ENCODE results near the gene PLG.
"Not testable (repeated sequence)": the region's sequence is repeated elsewhere in the genome, so short reads cannot be mapped to it uniquely, and the experiment has no call there.

PLG gene

DNA sequence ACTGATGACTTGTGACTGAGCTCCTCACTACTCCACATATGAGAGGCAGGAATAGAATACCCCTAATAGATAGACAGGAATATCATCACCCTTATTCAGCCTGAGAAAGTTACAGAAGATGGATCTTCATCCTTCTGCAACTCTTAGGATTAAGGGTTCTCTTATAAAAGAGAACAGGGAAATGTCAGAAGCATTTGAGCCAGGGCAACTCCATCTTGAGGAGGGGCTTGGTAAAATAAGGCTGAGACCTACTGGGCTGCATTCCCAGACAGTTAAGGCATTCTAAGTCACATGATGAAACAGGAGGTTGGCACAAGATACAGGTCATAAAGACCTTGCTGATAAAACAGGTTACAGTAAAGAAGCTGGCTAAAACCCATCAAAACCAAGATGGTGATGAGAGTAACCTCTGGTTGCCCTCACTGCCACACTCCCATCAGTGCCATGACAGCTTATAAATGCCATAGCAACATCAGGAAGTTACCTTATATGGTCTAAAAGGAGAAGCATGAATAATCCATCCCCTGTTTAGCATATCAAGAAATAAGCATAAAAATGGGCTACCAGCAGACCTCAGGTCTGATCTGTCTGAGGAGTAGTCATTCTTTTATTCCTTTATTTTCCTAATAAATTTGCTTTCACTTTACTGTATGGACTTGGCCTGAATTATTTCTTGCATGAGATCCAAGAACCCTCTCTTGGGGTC is 97.9 kb downstream of the PLG start:
- Histone ChIP-seq H3K27ac (replicated peaks; ENCODE audit: low read length) (no peak overlapping the region), H3K23ac (ENCODE audit: low read depth, low read length, poor library complexity) (no peak overlapping the region), H3K14ac (ENCODE audit: low read length) (no peak overlapping the region), H3K4me3 (ENCODE audit: low read length in 2 of 2) (no peak overlapping the region), H4K8ac (ENCODE audit: low read depth, low read length) (no peak overlapping the region), H3K36me3 (replicated peaks in 1 of 2; ENCODE audit: control insufficient read depth in 2 of 2, insufficient read depth in 2 of 2, low read length in 2 of 2) (no peaks in the 10 kb centered on the region), H2BK15ac (ENCODE audit: low read length) (no peak overlapping the region), H3K4me1 (ENCODE audit: control insufficient read depth in 2 of 2, insufficient read depth in 1 of 2, low read depth in 1 of 2, low read length in 2 of 2) (no peaks in the 10 kb centered on the region), H3K4ac (ENCODE audit: low read length) (no peak overlapping the region), H3K27me3 (ENCODE audit: control insufficient read depth in 3 of 3, insufficient read depth in 3 of 3, low read depth in 1 of 3, low read length in 3 of 3) (no peaks in the 10 kb centered on the region), H2AK5ac (ENCODE audit: low read depth, low read length) (no peak overlapping the region), H3K4me2 (ENCODE audit: insufficient read depth, low read length, poor library complexity, severe bottlenecking) (no peak overlapping the region), H4K91ac (ENCODE audit: low read depth, low read length, poor library complexity) (no peak overlapping the region), H3K9me3 (replicated peaks in 1 of 2; ENCODE audit: control insufficient read depth in 2 of 2, insufficient read depth in 1 of 2, low read depth in 1 of 2, low read length in 2 of 2) (no peaks in the 10 kb centered on the region), H2BK120ac (ENCODE audit: low read depth, low read length) (no peak overlapping the region), H3K18ac (ENCODE audit: low read length) (no peak overlapping the region), H2AFZ (ENCODE audit: low read length) (no peak overlapping the region), H3K9ac (ENCODE audit: low read depth, low read length, poor library complexity) (no peak overlapping the region), H2BK5ac (ENCODE audit: low read length) (no peak overlapping the region), H3K79me1 (ENCODE audit: low read depth, low read length) (no peaks in the 10 kb centered on the region), H2BK12ac (ENCODE audit: low read length) (no peak overlapping the region)
- no peak for DNase-seq (ENCODE audit: low spot score)

DNA sequence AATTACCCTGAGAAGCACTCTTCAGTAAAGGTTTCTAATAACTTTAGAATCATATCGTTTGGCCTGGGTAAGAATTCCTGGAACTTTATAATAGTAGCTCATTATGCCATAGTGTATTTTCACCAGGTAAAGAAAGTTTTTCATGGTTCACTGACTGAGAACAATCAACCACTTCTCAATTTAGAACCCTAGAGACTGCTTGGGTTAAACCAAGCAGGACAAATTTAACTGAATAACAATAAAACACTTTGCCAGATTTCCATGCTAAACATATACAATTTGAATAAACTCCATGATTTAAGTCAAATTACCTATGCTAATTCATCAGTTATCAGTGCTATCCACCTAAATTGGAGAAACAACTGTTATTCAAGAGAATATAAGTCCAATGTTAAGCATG is 99.4 kb downstream of the PLG start:
- no peak for DNase-seq (ENCODE audit: low spot score)
- no peaks in the 10 kb centered on the region for H3K79me1 ChIP-seq (ENCODE audit: low read depth, low read length)
- no peaks in the 10 kb centered on the region for H3K36me3 ChIP-seq (replicated peaks in 1 of 2; ENCODE audit: control insufficient read depth in 2 of 2, insufficient read depth in 2 of 2, low read length in 2 of 2)
- H3K4me1 ChIP-seq (ENCODE audit: control insufficient read depth in 2 of 2, insufficient read depth in 1 of 2, low read depth in 1 of 2, low read length in 2 of 2), result no peaks in the 10 kb centered on the region
- WGBS, 2 donors (ENCODE audit: extremely low coverage in 2 of 2, insufficient read length in 2 of 2, insufficient replicate concordance in 1 of 2), result no CpG with 5 or more reads among the region's 1 CpG
- no peak overlapping the region for H3K27ac ChIP-seq (replicated peaks; ENCODE audit: low read length)
- H3K4ac ChIP-seq (ENCODE audit: low read length), result no peak overlapping the region
- H3K27me3 ChIP-seq (ENCODE audit: control insufficient read depth in 3 of 3, insufficient read depth in 3 of 3, low read depth in 1 of 3, low read length in 3 of 3), result no peaks in the 10 kb centered on the region
- H3K9me3 ChIP-seq (replicated peaks in 1 of 2; ENCODE audit: control insufficient read depth in 2 of 2, insufficient read depth in 1 of 2, low read depth in 1 of 2, low read length in 2 of 2), result no peaks in the 10 kb centered on the region
- H2BK120ac ChIP-seq (ENCODE audit: low read depth, low read length), result no peak overlapping the region
- no peak overlapping the region for H3K4me3 ChIP-seq (ENCODE audit: low read length in 2 of 2)
- H2BK5ac ChIP-seq (ENCODE audit: low read length), result no peak overlapping the region
- H3K18ac ChIP-seq (ENCODE audit: low read length), result no peak overlapping the region
- H2AFZ ChIP-seq (ENCODE audit: low read length), result no peak overlapping the region
- no peak overlapping the region for H3K9ac ChIP-seq (ENCODE audit: low read depth, low read length, poor library complexity)
- H3K4me2 ChIP-seq (ENCODE audit: insufficient read depth, low read length, poor library complexity, severe bottlenecking), result no peak overlapping the region
- no peak overlapping the region for H2BK15ac ChIP-seq (ENCODE audit: low read length)
- H3K23ac ChIP-seq (ENCODE audit: low read depth, low read length, poor library complexity), result no peak overlapping the region
- no peak overlapping the region for H4K8ac ChIP-seq (ENCODE audit: low read depth, low read length)
- H2AK5ac ChIP-seq (ENCODE audit: low read depth, low read length), result no peak overlapping the region
- no peak overlapping the region for H3K14ac ChIP-seq (ENCODE audit: low read length)
- no peak overlapping the region for H2BK12ac ChIP-seq (ENCODE audit: low read length)
- no peak overlapping the region for H4K91ac ChIP-seq (ENCODE audit: low read depth, low read length, poor library complexity)

DNA sequence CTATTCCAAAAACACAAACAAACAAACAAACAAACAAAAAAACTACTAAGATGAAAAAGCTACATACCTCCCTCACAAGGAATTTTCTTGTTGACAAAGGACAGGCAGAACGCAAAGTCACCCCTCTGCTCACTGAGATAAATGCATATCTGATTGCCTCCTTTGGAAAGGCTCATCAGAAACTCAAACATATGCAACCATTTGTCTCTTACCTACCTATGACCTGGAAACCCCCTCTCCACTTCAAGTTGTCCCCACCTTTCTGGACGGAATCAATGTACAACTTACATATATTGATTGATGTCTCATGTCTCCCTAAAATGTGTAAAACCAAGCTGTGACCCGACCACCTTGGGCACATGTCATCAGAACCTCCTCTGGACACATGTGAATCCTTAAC is 100.0 kb downstream of the PLG start:
- not testable (repeated sequence) for H2BK120ac ChIP-seq (ENCODE audit: low read depth, low read length); H4K8ac ChIP-seq (ENCODE audit: low read depth, low read length); H3K4ac ChIP-seq (ENCODE audit: low read length); H3K9ac ChIP-seq (ENCODE audit: low read depth, low read length, poor library complexity); H3K79me1 ChIP-seq (ENCODE audit: low read depth, low read length); H2BK12ac ChIP-seq (ENCODE audit: low read length); H3K9me3 ChIP-seq (replicated peaks in 1 of 2; ENCODE audit: control insufficient read depth in 2 of 2, insufficient read depth in 1 of 2, low read depth in 1 of 2, low read length in 2 of 2); DNase-seq (ENCODE audit: low spot score); H3K27me3 ChIP-seq (ENCODE audit: control insufficient read depth in 3 of 3, insufficient read depth in 3 of 3, low read depth in 1 of 3, low read length in 3 of 3); H3K23ac ChIP-seq (ENCODE audit: low read depth, low read length, poor library complexity); H2AK5ac ChIP-seq (ENCODE audit: low read depth, low read length); H2BK5ac ChIP-seq (ENCODE audit: low read length); H3K18ac ChIP-seq (ENCODE audit: low read length); H3K36me3 ChIP-seq (replicated peaks in 1 of 2; ENCODE audit: control insufficient read depth in 2 of 2, insufficient read depth in 2 of 2, low read length in 2 of 2); H3K4me3 ChIP-seq (ENCODE audit: low read length in 2 of 2); H3K4me1 ChIP-seq (ENCODE audit: control insufficient read depth in 2 of 2, insufficient read depth in 1 of 2, low read depth in 1 of 2, low read length in 2 of 2); H2AFZ ChIP-seq (ENCODE audit: low read length); H3K14ac ChIP-seq (ENCODE audit: low read length); H4K91ac ChIP-seq (ENCODE audit: low read depth, low read length, poor library complexity); H2BK15ac ChIP-seq (ENCODE audit: low read length); H3K4me2 ChIP-seq (ENCODE audit: insufficient read depth, low read length, poor library complexity, severe bottlenecking); H3K27ac ChIP-seq (replicated peaks; ENCODE audit: low read length)
- no CpG with 5 or more reads among the region's 3 CpGs for WGBS, 2 donors (ENCODE audit: extremely low coverage in 2 of 2, insufficient read length in 2 of 2, insufficient replicate concordance in 1 of 2)

All from neuronal stem cell (in vitro differentiated cells).